HEK293 (cell line): ENCODE measurements around the gene USP37.

Source experiments
- CTCF ChIP-seq: fragments of 450-650 bp; formaldehyde crosslinking; IDR thresholded peaks from 2 replicates; pipeline ENCODE4 v1.5.1; 2016; ENCODE audit warnings: missing biosample characterization, missing genetic modification characterization
- IKZF3 ChIP-seq: fragments of 450-650 bp; IDR thresholded peaks from 2 replicates; pipeline ENCODE4 v1.5.0; 2018; ENCODE audit warnings: missing biosample characterization, mild to moderate bottlenecking, missing genetic modification characterization, moderate library complexity
- MEIS1 ChIP-seq: sonication (generic); formaldehyde crosslinking; IDR thresholded peaks from 2 replicates; pipeline ENCODE4 v1.8.1; 2022; ENCODE audit warnings: missing genetic modification reagents, mild to moderate bottlenecking, borderline replicate concordance
- REST ChIP-seq: fragments of 450-650 bp; formaldehyde crosslinking; IDR thresholded peaks from 2 replicates; pipeline ENCODE4 v1.5.1; 2016; ENCODE audit warnings: missing biosample characterization, missing genetic modification characterization
- ZFP3 ChIP-seq: fragments of 450-650 bp; formaldehyde crosslinking; IDR thresholded peaks from 2 replicates; pipeline ENCODE4 v1.5.1; 2016; ENCODE audit warnings: low read depth, missing biosample characterization, missing genetic modification characterization
- ZNF121 ChIP-seq: fragments of 450-650 bp; formaldehyde crosslinking; IDR thresholded peaks from 2 replicates; pipeline ENCODE4 v1.5.1; 2016; ENCODE audit warnings: missing biosample characterization, missing genetic modification characterization
- ZNF138 ChIP-seq: fragments of 450-650 bp; formaldehyde crosslinking; IDR thresholded peaks from 2 replicates; pipeline ENCODE4 v1.5.1; 2016; ENCODE audit warnings: missing biosample characterization, missing genetic modification characterization, borderline replicate concordance
- ZNF19 ChIP-seq: fragments of 450-650 bp; formaldehyde crosslinking; IDR thresholded peaks from 2 replicates; pipeline ENCODE4; 2016; ENCODE audit warnings: missing biosample characterization, missing genetic modification characterization, low read depth
- ZNF24 ChIP-seq: fragments of 450-650 bp; formaldehyde crosslinking; IDR thresholded peaks from 2 replicates; pipeline ENCODE4 v1.5.1; 2016; ENCODE audit warnings: missing biosample characterization, missing genetic modification characterization
- ZNF354C ChIP-seq: fragments of 450-650 bp; formaldehyde crosslinking; IDR thresholded peaks from 2 replicates; pipeline ENCODE4 v1.5.1; 2016; ENCODE audit warnings: missing biosample characterization, missing genetic modification characterization, low read depth, borderline replicate concordance
- ZNF747 ChIP-seq: fragments of 450-650 bp; formaldehyde crosslinking; IDR thresholded peaks from 2 replicates; pipeline ENCODE4 v1.5.1; 2016; ENCODE audit warnings: missing biosample characterization, missing genetic modification characterization
- ZSCAN16 ChIP-seq: fragments of 450-650 bp; formaldehyde crosslinking; IDR thresholded peaks from 2 replicates; pipeline ENCODE4 v1.5.1; 2016; ENCODE audit warnings: missing biosample characterization, missing genetic modification characterization

GRCh38 chr2:218419630-218420216 lies 148.4 kb downstream of the USP37 start:
- TF ChIP-seq ZNF24 (tag by site-specific recombination) (no peak), ZFP3 (no peak), ZNF121 (tag by site-specific recombination) (no peak), REST (tag by site-specific recombination) (no peak), MEIS1 (CRISPR knock-in tag) (no peak), ZNF354C (no peak), CTCF (no peak), ZSCAN16 (no peak), ZNF747 (tag by site-specific recombination) (no peak), IKZF3 (tag by site-specific recombination) (no peak), ZNF19 (tag by site-specific recombination) (no peak), ZNF138 (no peak)
